Fibroblast of skin of right biceps (primary cell): ENCODE data around the gene KRT6C.
"Not testable (repeated sequence)": the region's sequence is repeated elsewhere in the genome, so short reads cannot be mapped to it uniquely, and the experiment has no call there.

ENCODE experiments used
- DNase-seq: peaks from one replicate; pipeline ENCODE4 v3.0.0-alpha.2; 2013

Gene KRT6C

DNA sequence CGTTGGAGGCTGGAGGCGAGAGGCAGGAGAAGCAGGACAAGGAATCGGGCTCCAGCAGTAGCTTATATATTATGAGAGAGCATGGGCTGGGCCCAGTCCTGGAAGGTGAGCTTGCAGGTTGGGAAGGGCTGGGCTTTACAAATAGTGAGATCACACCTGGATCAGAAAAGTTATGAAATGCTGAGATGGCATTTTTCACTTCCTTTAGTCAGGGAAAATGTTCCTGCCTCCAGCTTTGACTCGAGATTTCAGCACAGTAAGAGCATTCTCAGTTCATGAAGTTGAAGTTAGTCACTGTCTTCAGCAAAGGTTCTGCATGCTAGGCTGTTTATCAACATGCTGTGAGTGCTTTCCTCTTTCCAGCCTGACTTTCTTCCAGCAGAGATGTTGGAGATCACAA, at the start of gene KRT6C:
Gene KRT6C, minus strand, starts transcription at position 38 of the 400 bp plus-strand sequence. CDS start 68 bp downstream, outside the sequence.
- no peak for DNase-seq

DNA sequence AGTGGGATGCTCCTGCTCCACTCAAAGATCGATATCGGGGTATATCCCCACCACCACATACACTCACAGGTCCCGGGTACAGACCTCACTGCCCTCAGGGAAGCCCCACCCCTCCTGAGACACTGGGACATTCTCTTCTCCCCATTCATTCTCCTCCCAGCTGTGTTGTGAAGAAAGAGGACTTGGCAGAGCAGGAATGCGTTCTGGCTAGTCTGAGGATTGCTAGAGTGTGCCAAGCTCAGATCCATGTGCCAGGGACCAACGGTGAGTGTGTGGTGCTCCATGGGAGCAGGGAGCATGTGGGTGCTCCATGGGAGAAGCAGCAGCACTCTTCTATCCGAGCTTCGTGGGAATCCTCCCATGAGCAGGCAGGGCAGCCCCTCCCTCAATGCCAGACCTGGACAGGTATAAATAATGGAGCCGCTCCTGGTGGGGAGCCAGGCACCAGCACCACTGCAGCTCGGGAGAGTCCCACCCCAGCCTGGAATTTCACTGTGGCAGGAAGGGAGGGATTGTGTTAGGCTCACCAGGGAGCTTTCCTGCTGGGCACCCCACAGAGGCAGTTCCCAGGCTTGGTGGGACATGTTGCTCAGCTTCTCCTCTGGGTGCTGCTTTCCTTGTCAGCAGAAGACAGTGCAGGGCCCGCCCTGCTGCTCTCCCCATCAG, 48.9 kb upstream of the KRT6C start:
- DNase-seq: peak; percentile 19

DNA sequence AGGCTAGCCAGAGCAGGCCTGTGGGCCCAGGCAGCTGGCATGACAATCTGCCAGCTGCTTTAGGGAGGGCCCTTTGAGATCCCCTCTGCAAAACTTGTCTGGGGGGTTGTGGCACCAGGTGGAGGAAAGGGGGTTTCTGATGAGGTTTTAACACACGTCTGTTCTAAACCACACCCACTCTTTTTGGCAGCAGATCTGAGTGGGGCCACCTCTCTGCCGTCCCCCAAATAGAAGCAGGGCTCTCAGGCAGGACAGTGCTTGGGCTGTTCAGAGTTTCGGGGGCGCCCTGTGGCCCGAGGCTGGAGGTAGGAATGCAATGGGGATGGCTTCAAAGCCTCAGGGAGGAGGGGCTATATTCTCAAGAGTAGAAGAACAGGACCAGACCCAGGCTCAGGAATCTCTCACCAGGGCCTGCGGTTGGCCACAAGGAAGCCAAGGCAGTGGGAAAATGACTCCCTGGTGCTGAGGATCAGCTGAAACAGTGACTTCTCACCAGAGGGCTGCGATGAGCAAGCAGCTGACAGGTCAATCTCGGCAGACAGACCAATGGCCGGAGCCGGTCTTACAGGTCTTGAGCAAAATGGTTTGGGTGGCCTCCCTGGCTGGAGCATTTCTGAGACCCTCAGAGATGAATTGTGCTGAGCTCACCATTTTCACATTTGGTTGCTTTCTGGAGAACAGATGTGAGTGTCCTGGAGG, 48.1 kb upstream of the KRT6C start:
- DNase-seq: peak; percentile 82

DNA sequence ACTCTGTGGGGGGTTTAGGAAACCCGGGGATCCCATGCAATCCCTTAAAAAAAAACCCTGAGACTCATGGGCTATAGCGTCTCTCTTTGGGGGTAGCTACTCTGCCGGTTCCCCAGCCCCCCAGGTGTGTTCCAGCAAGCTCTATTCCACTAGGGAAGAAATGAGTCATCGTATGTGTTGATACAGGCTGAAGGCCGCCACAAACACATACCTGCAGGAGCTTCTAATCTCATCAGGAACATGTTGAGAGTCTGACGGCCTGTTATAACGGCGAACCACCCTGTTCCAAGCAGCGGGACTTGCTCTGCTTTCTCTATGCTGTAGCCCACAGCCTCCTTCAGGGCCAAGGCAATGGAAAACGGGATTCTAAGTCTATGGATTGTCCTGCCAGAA, 47.6 kb upstream of the KRT6C start:
- peak; percentile 60 for DNase-seq

DNA sequence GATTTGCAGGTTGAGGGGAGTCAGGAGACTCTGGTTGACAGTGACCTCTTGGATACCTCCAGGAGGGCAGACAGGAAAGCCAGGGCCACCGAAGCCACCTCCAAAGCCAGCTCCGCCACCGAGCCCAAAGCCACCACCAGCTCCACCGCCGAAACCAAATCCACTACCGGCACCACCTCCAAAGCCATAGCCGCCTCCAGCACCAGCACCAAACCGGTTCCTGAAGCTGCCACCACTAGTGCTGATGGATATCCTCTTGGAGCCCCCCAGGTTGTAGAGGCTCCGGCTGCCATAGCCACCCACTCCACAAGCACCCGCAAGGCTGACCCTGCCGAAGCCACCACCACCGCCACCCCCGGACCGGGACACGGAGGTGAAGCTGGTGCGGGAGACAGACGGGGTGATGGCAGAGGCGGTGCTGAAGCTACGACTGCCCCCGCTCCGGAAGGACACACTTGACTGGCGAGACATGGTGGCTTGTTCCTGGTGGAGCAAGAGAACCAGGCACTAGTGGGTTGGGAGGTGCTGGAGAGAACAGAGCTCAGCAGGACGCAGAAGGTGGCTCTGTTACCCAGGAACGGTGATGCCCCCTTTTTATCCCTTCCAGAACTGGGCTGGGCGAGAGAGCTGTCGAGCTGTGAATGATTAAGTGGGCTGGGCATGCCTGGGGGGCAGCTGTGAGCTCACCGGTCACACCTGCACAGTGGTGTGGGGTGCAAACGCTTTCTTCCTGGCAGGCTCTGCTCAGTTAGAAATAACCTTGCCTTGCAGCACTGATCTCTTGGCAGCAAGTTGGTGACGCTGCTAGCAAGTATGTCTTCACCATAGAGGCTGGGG, 46.4 kb upstream of the KRT6C start, which contains the start of gene KRT5:
Gene KRT5, minus strand, starts transcription at position 569 of the 837 bp plus-strand sequence. Its CDS starts 98 bp downstream, at position 471.
- no peak for DNase-seq

DNA sequence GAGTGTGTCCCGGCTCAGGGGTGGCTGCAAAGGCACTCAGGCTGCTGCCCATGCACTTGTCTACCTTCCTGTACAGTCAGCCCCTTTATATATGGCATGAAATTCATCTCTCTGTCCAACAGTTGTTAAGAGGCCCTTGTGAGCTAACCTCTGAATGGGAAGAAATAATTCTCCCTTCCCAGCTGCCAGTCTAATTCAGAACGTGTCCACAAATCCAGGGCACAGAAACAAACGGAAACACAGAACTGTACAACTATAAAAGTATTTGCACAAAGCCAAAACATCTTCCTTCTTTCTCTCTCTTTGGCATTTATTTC, 45.7 kb upstream of the KRT6C start:
- no peak for DNase-seq

DNA sequence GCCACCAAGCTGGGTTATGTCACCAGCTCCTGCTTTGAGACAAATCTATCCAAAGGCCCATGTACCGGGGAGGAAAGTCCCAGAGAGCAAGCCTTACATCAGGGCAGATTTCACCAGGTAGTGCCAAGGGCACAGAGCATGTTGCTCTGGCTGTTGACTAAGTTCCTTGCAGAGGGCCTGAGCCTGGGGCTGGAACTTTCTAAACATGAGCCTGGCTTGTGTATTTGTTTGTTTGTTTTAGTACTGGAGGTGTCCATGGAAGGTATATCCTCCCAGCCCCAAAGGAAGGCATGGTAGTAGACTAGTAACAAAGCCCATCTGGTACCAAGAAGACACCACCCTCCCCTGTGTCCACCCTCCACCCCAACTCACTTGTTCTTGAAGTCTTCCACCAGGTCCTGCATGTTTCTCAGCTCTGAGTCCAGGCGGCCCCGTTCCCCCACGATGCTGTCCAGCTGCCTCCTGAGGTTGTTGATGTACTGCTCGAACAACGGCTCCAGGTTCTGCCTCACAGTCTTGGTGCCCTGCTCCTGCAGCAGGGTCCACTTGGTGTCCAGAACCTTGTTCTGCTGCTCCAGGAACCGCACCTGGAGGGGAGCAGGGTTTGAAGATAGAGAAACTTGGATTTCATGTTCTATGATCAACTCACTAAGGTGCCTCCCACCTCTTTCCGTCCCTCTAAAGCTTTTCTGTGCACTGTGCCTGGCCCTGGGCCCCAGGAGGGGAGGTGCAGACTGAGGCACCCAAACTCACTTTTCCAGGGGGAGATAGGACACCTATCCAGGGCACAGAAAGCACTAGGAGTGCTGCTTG, 45.2 kb upstream of the KRT6C start:
- no peak for DNase-seq

DNA sequence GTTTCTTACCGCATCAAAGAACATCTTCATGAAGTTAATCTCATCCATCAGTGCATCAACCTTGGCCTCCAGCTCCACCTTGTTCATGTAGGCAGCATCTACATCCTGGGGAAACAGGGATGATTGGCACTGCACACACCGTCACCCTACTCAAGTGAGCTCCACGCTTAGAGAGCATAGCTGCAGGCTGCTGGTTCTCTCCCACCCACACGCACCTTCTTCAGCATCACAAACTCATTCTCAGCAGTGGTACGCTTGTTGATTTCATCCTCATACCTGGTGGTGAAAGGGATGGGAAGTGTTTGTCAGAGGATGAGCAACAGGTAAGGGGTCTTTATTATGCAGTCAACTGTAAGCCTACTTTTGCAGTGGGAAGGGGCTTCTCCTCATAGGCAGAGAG, 44.3 kb upstream of the KRT6C start:
- DNase-seq: no peak

DNA sequence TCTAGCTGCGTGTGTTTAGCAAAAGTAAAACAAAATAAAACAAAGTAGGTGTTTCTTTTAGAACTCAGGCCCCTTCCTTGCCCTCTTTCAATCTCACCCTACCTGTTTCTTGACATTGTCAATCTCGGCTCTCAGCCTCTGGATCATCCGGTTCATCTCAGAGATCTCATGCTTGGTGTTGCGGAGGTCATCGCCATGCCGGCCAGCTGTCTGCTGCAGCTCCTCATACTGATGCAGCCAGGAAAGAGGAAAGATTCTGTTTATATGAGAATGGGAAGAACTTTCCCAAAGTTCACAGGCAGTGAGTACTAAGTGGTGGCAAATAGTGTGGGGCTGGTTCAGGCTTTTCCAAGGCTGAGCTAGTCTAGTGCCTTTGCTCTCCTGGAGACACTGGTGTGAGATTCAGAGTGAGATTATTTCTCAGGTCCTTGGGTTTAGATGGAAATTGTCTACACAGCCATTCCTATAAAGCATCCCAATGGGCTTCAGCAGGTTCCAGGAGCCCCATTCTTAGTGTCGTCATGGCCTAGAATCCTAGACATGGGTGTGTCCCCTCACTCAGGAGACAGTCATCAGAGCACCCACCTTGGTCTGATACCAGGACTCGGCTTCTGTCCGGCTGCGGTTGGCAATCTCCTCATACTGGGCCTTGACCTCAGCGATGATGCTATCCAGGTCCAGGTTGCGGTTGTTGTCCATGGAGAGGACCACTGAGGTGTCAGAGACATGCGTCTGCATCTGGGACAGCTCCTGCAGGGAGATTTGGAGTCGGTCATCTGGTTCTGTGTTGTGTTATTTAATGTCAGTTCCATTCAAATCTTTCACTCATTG, 43.6 kb upstream of the KRT6C start:
- no peak for DNase-seq

DNA sequence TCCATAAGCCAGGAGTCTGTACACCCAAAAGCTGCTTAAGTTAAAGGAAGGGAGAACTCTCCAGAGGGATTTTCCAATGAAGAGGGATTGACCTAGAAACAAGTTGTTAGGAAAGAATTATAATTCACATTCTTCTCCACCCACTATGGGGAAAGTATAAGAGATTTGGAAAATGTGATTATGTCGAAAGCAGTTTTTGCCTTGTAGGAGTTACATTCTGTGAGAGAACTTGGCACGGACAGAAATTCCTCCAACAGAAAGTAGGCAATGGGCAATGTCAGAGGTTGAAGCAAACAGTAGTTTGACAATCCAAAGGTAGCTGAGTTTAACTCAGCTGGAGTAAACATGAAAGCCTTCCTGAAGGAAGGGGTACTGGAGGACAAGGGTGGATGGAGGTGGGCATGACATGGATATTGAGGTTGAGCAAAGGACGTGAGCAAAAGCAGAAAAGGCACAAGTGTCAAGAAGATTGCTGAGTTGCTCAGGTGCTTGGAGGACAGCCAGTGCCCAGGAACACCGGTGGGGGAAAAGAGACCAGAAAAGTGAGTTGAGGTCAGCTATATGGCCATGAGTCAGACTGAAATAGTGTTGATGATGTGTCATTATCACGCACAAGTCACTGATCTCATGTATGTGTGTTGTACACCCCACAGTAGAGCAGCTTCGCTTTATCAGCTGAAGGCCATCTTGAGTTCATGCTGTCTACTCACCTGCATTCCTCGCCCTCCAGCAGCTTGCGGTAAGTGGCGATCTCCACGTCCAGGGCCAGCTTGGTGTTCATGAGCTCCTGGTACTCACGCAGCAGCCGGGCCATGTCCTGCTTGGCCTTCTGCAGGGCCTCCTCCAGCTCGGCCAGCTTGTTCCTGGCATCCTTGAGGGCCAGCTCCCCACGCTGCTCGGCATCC, 42.6 kb upstream of the KRT6C start:
- DNase-seq: peak; percentile 22

DNA sequence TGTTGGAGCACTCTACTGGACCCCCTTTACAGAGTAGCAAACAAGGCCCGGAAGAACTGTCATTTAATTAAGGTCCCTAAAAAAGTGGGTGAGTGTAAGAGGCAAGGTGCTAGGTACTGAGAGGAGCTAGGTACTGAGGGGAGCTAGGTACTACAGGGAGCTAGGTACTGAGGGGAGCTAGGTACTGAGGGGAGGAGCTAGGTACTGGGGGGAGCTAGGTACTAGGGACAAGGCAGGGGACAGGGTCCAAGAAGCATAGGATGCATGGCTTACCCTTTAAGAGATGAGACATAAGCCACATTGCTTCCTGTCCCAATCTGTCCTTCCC, 41.7 kb upstream of the KRT6C start:
- DNase-seq: no peak

DNA sequence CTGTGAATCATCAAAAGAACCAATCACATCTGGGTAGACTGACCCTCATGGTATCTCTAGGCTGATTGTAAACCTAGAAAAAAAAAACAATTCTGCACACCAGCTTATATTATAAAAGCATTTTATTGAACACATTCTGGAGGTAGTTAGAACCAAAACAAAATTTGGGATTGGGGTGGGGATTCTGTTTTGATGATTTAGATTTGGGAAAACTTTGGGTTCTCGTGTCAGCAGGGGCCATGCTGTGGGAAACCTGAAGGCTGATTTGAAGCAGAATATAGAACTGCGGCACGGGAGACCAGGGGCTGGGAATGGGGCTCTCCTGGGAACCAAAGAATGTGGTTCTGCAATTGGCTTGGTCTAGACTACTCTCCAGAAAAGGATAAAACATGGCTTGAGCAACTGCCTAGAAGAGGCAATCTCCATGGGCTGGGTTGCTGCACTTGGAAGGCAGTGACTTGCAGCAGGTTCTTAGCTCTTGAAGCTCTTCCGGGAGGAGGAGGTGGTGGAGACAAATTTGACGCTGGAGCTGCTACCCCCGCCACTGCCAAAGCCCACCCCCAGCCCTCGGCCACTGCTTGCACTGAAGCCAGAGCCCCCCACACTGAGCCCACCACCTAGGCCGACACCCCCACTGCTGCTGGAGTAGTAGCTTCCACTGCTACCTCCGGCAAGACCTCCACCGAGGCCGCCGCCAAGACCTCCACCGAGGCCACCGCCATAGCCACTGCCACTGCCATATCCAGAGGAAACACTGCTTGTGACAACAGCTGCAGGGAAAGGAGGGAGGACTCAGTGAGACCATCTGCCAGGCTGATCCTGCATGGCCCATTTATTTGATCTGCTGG, 41.1 kb upstream of the KRT6C start:
- no peak for DNase-seq

DNA sequence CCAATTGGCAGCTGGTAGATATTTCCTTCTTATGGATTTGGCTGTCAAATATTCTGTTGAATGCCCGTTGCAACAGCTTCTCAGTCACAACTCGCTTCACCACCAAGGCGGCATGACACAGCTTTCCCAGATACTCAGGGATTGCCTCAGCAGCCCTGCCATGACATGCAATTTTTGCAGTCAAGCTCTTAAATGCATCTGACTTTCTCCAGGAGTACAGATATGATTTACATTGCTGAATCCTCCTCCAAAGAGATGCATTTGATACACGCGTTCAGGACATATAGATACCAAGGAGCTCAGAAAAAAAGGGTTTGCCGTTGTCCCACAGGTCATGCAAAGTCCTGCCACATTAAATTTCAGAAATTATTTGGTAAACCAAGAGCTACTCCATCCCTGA, 40.1 kb upstream of the KRT6C start:
- DNase-seq: no peak

DNA sequence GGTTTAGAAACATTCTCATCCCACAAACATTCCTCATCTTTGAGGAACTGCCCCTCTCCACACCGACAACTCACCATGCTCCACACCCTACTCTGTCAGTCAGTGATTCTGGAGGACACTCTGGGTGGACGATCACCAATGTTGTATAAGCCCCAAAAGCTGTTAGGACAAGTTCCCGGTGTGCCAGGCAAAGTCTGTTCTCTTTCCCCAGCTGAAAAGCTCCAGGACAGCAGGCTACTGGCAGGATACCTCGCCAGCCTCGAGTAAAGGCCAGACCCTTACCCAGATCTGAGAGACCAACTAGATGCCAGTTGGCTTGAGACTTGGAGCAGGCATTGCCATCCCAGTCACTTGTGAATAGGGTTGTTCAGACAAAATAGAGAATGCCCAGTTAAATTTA, 34.6 kb upstream of the KRT6C start:
- DNase-seq: no peak

DNA sequence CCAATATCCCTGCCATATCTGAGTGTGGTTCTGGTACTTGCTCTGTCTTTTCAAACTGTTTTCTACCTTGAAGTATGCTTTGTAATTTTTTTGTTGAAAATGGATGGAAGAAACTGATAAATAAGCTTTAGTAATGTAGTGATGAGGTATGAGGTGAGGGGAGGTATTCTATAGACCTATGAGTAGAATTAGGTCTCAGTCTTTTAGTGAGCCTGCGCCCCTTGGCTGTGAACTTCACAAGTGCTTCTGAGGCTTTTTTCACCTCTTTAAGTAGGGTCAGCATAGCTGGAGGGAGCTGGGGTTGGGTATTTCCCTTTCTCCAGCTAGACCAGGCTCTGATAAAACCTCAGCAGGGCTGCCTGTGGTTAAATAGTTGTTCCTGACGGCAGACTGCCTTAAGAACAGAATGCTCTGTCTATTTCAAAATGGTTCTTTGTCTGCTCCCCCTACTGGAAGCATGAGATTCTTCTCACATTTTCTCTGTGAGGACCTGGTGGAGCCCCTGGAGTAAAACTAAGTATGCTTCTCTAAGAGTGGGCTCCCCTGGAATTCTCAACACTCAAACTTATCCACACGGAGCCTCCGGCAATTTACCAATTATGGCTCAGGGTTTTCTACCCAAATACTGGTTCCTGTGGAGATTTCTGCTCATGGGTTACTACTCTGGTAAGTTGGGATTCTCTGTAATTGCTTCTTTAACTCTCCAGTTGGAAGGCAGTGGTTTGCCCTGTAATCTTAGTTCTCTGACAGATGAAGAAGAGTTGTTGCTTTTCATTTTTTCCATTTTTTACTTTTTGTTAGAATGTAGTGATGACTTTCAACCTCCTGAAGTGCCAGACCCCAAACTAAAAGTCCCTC, 33.5 kb upstream of the KRT6C start:
- peak; percentile 64 for DNase-seq

DNA sequence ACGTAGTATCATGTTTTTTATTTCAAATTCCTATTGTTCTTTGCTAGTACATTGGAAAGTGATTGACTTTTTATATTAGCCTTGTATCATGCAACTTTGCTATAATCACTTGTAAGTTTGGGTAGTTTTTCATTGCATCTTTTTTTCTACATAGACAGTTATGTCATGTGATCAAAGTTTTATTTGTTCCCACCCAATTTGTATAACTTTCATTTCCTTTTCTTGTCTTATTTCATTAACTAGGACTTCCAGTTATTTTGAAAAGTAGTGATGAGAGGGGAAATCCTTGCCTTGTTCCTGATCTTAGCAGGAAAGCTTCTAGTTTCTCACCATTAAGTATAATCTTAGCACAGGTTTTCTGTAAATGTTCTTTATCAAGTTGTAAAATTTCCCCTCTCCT, 29.3 kb upstream of the KRT6C start:
- DNase-seq: no peak

DNA sequence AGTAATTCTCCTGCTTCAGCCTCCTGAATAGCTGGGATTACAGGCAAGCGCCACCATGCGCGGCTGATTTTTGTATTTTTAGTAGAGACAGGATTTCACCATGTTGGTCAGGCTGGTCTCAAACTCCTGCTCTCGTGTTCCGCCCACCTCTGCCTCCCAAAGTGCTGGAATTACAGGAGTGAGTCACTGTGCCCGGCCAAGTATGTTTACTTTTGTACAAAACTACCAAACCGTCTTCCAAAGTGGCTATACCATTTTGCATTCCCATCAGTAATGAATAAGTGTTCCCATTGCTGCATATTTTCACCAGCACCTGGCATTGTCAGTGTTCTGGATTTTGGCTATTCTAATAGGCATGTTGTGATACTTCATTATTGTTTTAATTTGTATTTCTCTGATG, 27.9 kb upstream of the KRT6C start:
- DNase-seq: no peak

DNA sequence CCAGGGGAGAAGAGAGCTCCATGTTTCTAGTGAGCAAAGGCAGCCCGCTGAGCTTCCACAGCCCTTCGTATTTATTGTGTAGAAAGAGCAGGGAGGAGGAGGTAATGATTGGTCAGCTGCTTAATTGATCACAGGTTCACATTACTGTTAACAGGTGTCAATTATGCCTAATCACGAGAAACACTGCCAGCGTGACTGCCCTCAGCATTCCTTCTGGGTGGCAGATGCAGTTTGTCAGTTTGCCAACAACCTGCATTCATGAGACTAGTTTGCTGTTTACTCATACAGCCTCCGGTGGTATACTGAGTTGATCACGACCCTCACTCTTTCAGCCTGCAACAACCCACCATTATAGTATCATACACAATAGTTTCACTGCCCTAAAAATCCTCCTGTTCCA, 27.0 kb upstream of the KRT6C start:
- not testable (repeated sequence) for DNase-seq
